Hepatocyte (in vitro differentiated cells): Measurements from ENCODE around the gene VSIG8.

Experiments
- CTCF ChIP-seq: fragments of 200-600 bp; sonication (generic); IDR thresholded peaks from 2 replicates; pipeline ENCODE4 v1.5.1; 2016; ENCODE audit warnings: antibody characterized with exemption, mild to moderate bottlenecking; ENCODE audit not compliant: poor library complexity
- EZH2 ChIP-seq: fragments of 200-600 bp; sonication (generic); IDR thresholded peaks from 2 replicates; pipeline ENCODE4 v1.6.1; 2016; ENCODE audit warnings: antibody characterized with exemption, mild to moderate bottlenecking, borderline replicate concordance
- EZH2phosphoT487 ChIP-seq: fragments of 200-600 bp; sonication (generic); IDR thresholded peaks from one replicate; pipeline ENCODE4 v1.6.1; 2018; ENCODE audit warnings: antibody characterized with exemption, mild to moderate bottlenecking, low read depth, moderate library complexity; ENCODE audit not compliant: unreplicated experiment, severe bottlenecking

GRCh38 chr1:159873530-159874143 is 11.2 kb upstream of the VSIG8 start:
- TF ChIP-seq EZH2 (no peak), CTCF (no peak), EZH2phosphoT487 (no peak)
